Mammary epithelial cell (primary cell): Measurements from ENCODE around the gene SPECC1L.

Experiments
- EZH2 ChIP-seq: IDR thresholded peaks from 2 replicates; pipeline ENCODE4 v1.6.1; 2012; ENCODE audit warnings: low read length, inconsistent platforms, borderline replicate concordance
- TF ChIP-seq, protein P1 (sequence below), 2 donors: IDR thresholded peaks in 1 of 2; conservative IDR thresholded peaks in 1 of 2; 2 replicates each; pipeline ENCODE4 v1.5.1; 2011 to 2012; ENCODE audit warnings: inconsistent platforms in 2 of 2, low read length in 2 of 2, mild to moderate bottlenecking in 2 of 2, control low read depth in 1 of 2, low read depth in 1 of 2; ENCODE audit not compliant: insufficient read depth in 1 of 2; ENCODE audit errors: extremely low read depth in 1 of 2

DNA sequence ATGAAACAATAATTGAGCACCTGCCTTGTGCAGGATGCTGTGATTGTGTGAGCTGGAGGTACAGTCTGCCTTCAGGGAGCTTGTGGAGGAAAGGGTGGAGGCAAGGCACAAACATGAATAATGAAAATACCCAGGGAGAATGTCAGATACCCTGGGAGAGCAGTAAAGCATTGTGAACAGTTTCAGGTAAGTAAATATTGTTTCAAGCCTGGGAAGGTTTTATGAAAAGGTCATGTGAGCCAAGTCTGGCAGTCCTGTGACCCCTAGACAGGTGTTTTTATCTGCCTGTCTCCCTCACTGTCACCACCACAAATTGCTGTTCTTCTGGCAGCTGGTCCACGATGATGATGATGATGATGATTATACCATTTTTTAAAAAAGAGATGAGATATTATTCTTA lies 32.0 kb downstream of the SPECC1L start:
- TF ChIP-seq, protein P1, sequence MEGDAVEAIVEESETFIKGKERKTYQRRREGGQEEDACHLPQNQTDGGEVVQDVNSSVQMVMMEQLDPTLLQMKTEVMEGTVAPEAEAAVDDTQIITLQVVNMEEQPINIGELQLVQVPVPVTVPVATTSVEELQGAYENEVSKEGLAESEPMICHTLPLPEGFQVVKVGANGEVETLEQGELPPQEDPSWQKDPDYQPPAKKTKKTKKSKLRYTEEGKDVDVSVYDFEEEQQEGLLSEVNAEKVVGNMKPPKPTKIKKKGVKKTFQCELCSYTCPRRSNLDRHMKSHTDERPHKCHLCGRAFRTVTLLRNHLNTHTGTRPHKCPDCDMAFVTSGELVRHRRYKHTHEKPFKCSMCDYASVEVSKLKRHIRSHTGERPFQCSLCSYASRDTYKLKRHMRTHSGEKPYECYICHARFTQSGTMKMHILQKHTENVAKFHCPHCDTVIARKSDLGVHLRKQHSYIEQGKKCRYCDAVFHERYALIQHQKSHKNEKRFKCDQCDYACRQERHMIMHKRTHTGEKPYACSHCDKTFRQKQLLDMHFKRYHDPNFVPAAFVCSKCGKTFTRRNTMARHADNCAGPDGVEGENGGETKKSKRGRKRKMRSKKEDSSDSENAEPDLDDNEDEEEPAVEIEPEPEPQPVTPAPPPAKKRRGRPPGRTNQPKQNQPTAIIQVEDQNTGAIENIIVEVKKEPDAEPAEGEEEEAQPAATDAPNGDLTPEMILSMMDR (conservative IDR thresholded peaks at IDR 0.05 in 1 of 2, IDR thresholded peaks at IDR 0.05 in 1 of 2; ENCODE audit: extremely low read depth in 1 of 2, insufficient read depth in 1 of 2, low read depth in 1 of 2, low read length in 2 of 2) = no peak
- no peak for TF ChIP-seq EZH2
